ENCODE data around the gene ICA1L.
"Not testable (repeated sequence)": the region's sequence is repeated elsewhere in the genome, so short reads cannot be mapped to it uniquely, and the experiment has no call there.

Gene ICA1L

DNA sequence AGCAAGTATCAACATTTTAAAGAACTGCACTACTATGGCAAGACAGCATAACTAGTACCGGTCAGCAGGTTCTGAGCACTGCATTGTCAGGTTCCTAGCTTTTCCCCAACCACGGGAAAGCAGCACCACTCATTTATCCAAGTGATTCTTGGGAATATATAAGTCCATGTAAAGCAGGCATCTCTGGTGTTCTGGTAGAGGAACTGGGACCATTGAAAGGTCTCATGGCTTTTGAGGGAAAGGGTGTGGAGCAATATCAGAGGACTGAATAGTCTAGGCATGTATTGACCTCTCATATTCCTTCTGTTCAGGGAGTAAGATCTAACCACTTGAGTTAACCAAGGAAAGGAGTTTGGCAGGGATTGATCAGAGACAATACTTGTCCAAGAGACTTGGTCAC, 6.1 kb upstream of the ICA1L start:
- Mint-ChIP-seq H3K4me3 (no peak overlapping the region), H3K36me3 (ENCODE audit: low read depth) (peaks cover 4% of the 10 kb centered on the region), H3K9me3 (no peaks in the 10 kb centered on the region), H3K4me1 (ENCODE audit: low read depth) (no peaks in the 10 kb centered on the region), H3K27ac (no peak overlapping the region), H3K27me3 (ENCODE audit: low read depth) (peaks cover 3% of the 10 kb centered on the region)

GRCh38 chr2:202870431-202871299, 901 bp downstream of the ICA1L start:
- Mint-ChIP-seq H3K36me3 (ENCODE audit: low read depth) (no peaks in the 10 kb centered on the region), H3K9me3 (no peaks in the 10 kb centered on the region)

DNA sequence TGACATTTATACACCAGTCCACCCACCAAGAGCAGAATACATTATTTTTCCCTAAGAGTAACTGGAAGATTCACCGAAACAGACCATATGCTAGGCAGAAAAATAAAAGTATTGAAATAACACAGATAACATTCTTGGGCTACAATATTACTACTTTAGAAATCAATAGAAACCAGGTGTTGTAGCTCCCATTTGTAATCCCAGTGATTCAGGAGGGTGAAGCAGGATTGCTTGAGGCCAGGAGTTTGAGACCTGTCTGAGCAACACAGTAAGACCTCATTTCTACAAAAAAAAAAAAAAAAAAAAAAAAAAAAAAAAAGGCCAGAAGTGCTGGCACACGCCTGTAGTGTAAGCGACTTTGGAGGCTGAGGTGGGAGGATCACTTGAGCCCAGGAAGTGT, 9.6 kb downstream of the ICA1L start:
- Mint-ChIP-seq H3K9me3 (no peaks in the 10 kb centered on the region), H3K27me3 (ENCODE audit: low read depth) (no peaks in the 10 kb centered on the region), H3K4me3 (no peak overlapping the region), H3K4me1 (ENCODE audit: low read depth) (no peaks in the 10 kb centered on the region), H3K27ac (no peak overlapping the region), H3K36me3 (ENCODE audit: low read depth) (no peaks in the 10 kb centered on the region)

More at GRCh38 chr2:202870431-202871299, 901 bp downstream of the ICA1L start:
- Mint-ChIP-seq H3K27ac (peak overlapping the region; percentile 71), H3K4me3 (peak overlapping the region; percentile 93), H3K27me3 (ENCODE audit: low read depth) (peaks cover 3% of the 10 kb centered on the region), H3K4me1 (ENCODE audit: low read depth) (peaks cover 13% of the 10 kb centered on the region)

GRCh38 chr2:202858601-202859000, 13.0 kb downstream of the ICA1L start:
- H3K4me3 Mint-ChIP-seq = no peak overlapping the region
- H3K27ac Mint-ChIP-seq = no peak overlapping the region
- no peaks in the 10 kb centered on the region for H3K27me3 Mint-ChIP-seq (ENCODE audit: low read depth)
- H3K4me1 Mint-ChIP-seq (ENCODE audit: low read depth) = no peaks in the 10 kb centered on the region
- no peaks in the 10 kb centered on the region for H3K9me3 Mint-ChIP-seq
- H3K36me3 Mint-ChIP-seq (ENCODE audit: low read depth) = no peaks in the 10 kb centered on the region

GRCh38 chr2:202849343-202849742, 22.2 kb downstream of the ICA1L start:
- H3K36me3 Mint-ChIP-seq (ENCODE audit: low read depth); H3K4me3 Mint-ChIP-seq; H3K9me3 Mint-ChIP-seq; H3K27me3 Mint-ChIP-seq (ENCODE audit: low read depth); H3K27ac Mint-ChIP-seq; H3K4me1 Mint-ChIP-seq (ENCODE audit: low read depth): not testable (repeated sequence)

- H3K27ac Mint-ChIP-seq = peak overlapping the region; percentile 33
- H3K27me3 Mint-ChIP-seq (ENCODE audit: low read depth) = no peaks in the 10 kb centered on the region
- H3K4me3 Mint-ChIP-seq = no peak overlapping the region
- no peaks in the 10 kb centered on the region for H3K4me1 Mint-ChIP-seq (ENCODE audit: low read depth)
- H3K9me3 Mint-ChIP-seq = peaks cover 5% of the 10 kb centered on the region
- no peaks in the 10 kb centered on the region for H3K36me3 Mint-ChIP-seq (ENCODE audit: low read depth)
Measured at GRCh38 chr2:202848813-202849212, 22.8 kb downstream of the ICA1L start.

DNA sequence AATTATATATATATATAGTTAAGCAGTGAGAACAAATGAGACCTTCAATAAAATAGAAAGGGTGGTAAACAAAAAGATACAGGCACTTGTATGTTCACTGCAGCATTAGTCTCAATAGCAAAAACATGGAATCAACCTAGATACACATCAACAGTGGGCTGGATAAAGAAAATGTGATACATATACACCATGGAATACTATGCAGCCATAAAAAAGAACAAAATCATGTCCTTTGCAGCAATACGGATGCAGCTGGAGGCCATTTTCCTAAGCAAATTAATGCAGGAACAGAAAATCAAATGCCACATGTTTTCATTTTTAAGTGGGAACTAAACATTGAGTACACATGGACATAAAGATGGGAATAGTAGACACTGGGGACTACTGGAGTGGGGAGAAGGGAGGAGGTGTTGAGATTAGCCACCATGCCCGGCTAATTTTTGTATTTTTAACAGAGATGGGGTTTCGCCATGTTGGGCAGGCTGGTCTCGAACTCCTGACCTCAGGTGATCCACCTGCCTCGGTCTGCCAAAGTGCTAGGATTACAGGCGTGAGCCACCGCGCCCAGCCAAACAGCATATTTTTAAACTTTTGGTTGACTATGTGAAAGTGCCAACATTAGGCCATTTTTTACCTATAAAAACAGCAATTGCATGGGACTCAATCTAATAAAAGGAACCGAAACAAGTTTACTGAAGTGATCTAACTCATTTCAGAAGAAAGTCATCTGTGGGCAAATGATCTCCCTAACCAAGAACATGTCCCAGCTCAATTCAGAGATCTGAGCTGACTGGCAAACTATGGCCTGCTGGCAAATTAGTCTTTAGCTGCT, 23.7 kb downstream of the ICA1L start:
- no peaks in the 10 kb centered on the region for H3K27me3 Mint-ChIP-seq (ENCODE audit: low read depth)
- H3K36me3 Mint-ChIP-seq (ENCODE audit: low read depth) = no peaks in the 10 kb centered on the region
- no peaks in the 10 kb centered on the region for H3K4me1 Mint-ChIP-seq (ENCODE audit: low read depth)
- no peak overlapping the region for H3K4me3 Mint-ChIP-seq
- H3K9me3 Mint-ChIP-seq = peaks cover 12% of the 10 kb centered on the region
- H3K27ac Mint-ChIP-seq = no peak overlapping the region

- Mint-ChIP-seq H3K4me1 (ENCODE audit: low read depth) (no peaks in the 10 kb centered on the region), H3K27me3 (ENCODE audit: low read depth) (no peaks in the 10 kb centered on the region), H3K27ac (no peak overlapping the region), H3K36me3 (ENCODE audit: low read depth) (peaks cover 1% of the 10 kb centered on the region), H3K4me3 (no peak overlapping the region), H3K9me3 (peaks cover 20% of the 10 kb centered on the region)
Measured at GRCh38 chr2:202844656-202845055, 26.9 kb downstream of the ICA1L start.

- H3K9me3 Mint-ChIP-seq = peaks cover 18% of the 10 kb centered on the region
- peaks cover 1% of the 10 kb centered on the region for H3K36me3 Mint-ChIP-seq (ENCODE audit: low read depth)
- no peak overlapping the region for H3K27ac Mint-ChIP-seq
- H3K4me1 Mint-ChIP-seq (ENCODE audit: low read depth) = no peaks in the 10 kb centered on the region
- no peak overlapping the region for H3K4me3 Mint-ChIP-seq
- no peaks in the 10 kb centered on the region for H3K27me3 Mint-ChIP-seq (ENCODE audit: low read depth)
Measured at GRCh38 chr2:202842690-202843089, 28.9 kb downstream of the ICA1L start.

DNA sequence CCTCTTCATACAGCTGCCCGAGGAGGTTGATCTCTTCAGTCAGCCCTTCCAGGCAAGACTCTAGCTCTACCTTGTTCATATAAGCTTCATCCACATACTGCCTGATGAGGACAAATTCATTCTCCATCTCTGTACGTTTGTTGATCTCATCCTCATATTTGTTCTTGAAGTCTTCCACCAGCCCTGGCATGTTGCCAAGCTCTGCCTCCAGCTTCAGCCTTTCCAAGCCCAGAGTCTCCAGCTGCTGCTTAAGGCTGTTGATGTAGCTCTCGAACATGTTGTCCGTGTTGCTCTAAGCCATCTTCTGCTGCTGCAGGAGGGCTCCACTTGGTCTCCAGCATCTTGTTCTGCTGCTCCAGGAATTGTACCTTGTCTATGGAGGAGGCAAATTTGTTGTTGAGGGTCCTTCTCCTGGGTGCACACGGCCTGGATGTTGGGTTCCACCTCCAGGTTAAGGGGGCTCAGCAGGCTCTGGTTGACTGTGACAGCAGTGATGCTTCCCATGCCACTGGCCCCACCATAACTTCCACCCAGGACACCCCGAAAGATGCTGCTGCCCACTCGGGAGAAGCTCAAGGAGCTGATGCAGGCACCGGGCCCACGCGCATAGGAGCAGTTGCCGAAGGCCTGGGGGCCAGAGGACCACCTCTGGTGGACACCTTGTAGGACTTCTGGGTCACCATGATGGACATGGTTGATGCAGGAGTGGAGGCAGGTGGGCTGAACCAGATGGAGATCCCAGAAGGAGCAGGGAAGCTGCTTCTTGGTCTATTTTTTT, 30.3 kb downstream of the ICA1L start:
- H3K27me3 Mint-ChIP-seq (ENCODE audit: low read depth) = no peaks in the 10 kb centered on the region
- no peak overlapping the region for H3K4me3 Mint-ChIP-seq
- peaks cover 18% of the 10 kb centered on the region for H3K9me3 Mint-ChIP-seq
- H3K4me1 Mint-ChIP-seq (ENCODE audit: low read depth) = no peaks in the 10 kb centered on the region
- no peak overlapping the region for H3K27ac Mint-ChIP-seq
- H3K36me3 Mint-ChIP-seq (ENCODE audit: low read depth) = peaks cover 1% of the 10 kb centered on the region

DNA sequence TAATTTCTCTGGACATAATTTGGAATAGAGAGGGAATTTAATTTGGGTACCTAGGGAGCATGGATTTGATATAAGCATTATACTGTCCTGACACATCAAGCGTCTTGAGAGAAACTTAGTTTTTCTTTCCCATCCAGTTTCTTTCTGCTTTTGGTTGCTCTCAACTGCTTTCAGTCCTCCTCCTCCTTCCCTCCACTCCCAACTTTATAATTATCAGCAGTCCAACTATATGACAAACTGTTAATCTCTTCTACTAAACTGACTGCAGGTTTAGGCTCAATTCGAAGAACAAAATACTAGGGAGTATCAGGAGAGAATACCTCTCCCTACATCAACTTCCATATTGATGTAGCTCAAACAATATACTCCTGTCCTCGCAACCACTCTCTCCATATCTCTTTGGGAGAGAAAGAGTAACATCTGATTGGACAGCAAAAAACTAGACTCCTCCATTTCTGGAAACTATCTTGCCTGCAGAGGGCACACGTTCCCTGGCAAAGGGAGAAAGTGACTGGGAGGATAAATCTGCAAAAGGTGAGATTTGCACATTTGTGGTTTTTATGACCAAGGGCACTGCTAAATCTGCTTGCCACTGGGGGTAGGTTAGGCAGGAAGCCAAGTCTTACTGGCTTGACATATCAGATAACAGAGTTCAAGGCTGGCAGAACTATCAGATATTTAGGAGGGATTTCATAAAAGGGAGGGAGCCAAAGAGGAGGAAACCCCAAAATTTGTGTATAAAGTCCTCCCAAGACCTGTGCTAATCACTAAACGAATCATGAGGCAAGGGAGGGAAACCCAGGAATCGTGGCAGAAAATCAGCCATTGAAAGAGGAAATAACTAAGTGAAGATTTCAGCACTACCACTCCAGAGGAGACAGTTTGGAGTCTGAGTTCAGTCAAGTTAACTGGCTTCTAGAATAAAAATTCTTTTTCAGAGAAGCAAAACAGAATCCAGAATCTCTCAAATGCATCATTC, 40.0 kb downstream of the ICA1L start:
- H3K4me1 Mint-ChIP-seq (ENCODE audit: low read depth) = peaks cover 6% of the 10 kb centered on the region
- H3K27ac Mint-ChIP-seq = no peak overlapping the region
- no peaks in the 10 kb centered on the region for H3K36me3 Mint-ChIP-seq (ENCODE audit: low read depth)
- no peak overlapping the region for H3K4me3 Mint-ChIP-seq
- no peaks in the 10 kb centered on the region for H3K27me3 Mint-ChIP-seq (ENCODE audit: low read depth)
- H3K9me3 Mint-ChIP-seq = no peaks in the 10 kb centered on the region

- Mint-ChIP-seq H3K9me3 (no peaks in the 10 kb centered on the region), H3K27me3 (ENCODE audit: low read depth) (no peaks in the 10 kb centered on the region), H3K4me3 (no peak overlapping the region), H3K4me1 (ENCODE audit: low read depth) (no peaks in the 10 kb centered on the region), H3K27ac (no peak overlapping the region), H3K36me3 (ENCODE audit: low read depth) (no peaks in the 10 kb centered on the region)
Measured at GRCh38 chr2:202824901-202825300, 46.7 kb downstream of the ICA1L start.

DNA sequence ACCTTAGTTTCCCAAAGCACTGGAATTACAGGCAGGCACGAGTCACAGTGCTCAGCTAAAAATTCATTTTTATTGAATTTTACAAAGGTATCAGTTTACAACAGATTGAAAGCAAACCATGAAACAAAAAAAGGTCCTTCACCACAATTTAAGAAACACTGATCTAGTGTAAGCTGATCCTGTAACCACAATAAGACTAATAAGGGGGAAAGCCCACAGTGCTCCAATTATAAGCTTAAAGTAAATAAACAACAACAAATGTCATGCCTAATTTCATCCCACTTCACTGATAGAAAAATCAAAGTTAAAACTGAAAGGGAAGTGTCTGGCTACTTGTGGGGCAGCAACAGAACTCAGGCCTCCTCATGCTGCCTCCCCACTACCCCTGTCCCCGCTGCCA, 49.2 kb downstream of the ICA1L start:
- Mint-ChIP-seq H3K27ac (no peak overlapping the region), H3K4me3 (no peak overlapping the region), H3K36me3 (ENCODE audit: low read depth) (no peaks in the 10 kb centered on the region), H3K27me3 (ENCODE audit: low read depth) (no peaks in the 10 kb centered on the region), H3K4me1 (ENCODE audit: low read depth) (no peaks in the 10 kb centered on the region), H3K9me3 (no peaks in the 10 kb centered on the region)
